GM23338 (cell line): ENCODE measurements around the gene TBL1XR1.

ENCODE experiments used
- EZH2 ChIP-seq: fragments of 200-600 bp; sonication (generic); IDR thresholded peaks from one replicate; pipeline ENCODE4 v1.8.0; 2017; ENCODE audit warnings: antibody characterized with exemption, mild to moderate bottlenecking, low read depth; ENCODE audit not compliant: unreplicated experiment
- TF ChIP-seq, protein P1 (sequence below), 2 experiments: fragments of 200-600 bp in 1 of 2; sonication (generic) in 1 of 2; conservative IDR thresholded peaks; 2 replicates each; pipeline versions ENCODE4 v1.5.1 to v1.6.1; 2016 to 2017; ENCODE audit warnings: antibody characterized with exemption in 2 of 2, low read depth in 2 of 2, mild to moderate bottlenecking in 2 of 2, moderate library complexity in 1 of 2
- TF ChIP-seq, protein P2 (sequence below): IDR thresholded peaks from one replicate; pipeline ENCODE4 v1.6.1; 2018; ENCODE audit warnings: antibody characterized with exemption; ENCODE audit not compliant: unreplicated experiment

- TF ChIP-seq, protein P1, sequence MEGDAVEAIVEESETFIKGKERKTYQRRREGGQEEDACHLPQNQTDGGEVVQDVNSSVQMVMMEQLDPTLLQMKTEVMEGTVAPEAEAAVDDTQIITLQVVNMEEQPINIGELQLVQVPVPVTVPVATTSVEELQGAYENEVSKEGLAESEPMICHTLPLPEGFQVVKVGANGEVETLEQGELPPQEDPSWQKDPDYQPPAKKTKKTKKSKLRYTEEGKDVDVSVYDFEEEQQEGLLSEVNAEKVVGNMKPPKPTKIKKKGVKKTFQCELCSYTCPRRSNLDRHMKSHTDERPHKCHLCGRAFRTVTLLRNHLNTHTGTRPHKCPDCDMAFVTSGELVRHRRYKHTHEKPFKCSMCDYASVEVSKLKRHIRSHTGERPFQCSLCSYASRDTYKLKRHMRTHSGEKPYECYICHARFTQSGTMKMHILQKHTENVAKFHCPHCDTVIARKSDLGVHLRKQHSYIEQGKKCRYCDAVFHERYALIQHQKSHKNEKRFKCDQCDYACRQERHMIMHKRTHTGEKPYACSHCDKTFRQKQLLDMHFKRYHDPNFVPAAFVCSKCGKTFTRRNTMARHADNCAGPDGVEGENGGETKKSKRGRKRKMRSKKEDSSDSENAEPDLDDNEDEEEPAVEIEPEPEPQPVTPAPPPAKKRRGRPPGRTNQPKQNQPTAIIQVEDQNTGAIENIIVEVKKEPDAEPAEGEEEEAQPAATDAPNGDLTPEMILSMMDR (conservative IDR thresholded peaks at IDR 0.05; ENCODE audit: low read depth in 2 of 2) = no peak
- TF ChIP-seq EZH2 = no peak
- TF ChIP-seq, protein P2, sequence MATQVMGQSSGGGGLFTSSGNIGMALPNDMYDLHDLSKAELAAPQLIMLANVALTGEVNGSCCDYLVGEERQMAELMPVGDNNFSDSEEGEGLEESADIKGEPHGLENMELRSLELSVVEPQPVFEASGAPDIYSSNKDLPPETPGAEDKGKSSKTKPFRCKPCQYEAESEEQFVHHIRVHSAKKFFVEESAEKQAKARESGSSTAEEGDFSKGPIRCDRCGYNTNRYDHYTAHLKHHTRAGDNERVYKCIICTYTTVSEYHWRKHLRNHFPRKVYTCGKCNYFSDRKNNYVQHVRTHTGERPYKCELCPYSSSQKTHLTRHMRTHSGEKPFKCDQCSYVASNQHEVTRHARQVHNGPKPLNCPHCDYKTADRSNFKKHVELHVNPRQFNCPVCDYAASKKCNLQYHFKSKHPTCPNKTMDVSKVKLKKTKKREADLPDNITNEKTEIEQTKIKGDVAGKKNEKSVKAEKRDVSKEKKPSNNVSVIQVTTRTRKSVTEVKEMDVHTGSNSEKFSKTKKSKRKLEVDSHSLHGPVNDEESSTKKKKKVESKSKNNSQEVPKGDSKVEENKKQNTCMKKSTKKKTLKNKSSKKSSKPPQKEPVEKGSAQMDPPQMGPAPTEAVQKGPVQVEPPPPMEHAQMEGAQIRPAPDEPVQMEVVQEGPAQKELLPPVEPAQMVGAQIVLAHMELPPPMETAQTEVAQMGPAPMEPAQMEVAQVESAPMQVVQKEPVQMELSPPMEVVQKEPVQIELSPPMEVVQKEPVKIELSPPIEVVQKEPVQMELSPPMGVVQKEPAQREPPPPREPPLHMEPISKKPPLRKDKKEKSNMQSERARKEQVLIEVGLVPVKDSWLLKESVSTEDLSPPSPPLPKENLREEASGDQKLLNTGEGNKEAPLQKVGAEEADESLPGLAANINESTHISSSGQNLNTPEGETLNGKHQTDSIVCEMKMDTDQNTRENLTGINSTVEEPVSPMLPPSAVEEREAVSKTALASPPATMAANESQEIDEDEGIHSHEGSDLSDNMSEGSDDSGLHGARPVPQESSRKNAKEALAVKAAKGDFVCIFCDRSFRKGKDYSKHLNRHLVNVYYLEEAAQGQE = no peak
Measured at GRCh38 chr3:177035676-177036075, 161.6 kb downstream of the TBL1XR1 start.
